ENCODE measurements around the gene PCDHGA10.

- TF ChIP-seq, protein P1, sequence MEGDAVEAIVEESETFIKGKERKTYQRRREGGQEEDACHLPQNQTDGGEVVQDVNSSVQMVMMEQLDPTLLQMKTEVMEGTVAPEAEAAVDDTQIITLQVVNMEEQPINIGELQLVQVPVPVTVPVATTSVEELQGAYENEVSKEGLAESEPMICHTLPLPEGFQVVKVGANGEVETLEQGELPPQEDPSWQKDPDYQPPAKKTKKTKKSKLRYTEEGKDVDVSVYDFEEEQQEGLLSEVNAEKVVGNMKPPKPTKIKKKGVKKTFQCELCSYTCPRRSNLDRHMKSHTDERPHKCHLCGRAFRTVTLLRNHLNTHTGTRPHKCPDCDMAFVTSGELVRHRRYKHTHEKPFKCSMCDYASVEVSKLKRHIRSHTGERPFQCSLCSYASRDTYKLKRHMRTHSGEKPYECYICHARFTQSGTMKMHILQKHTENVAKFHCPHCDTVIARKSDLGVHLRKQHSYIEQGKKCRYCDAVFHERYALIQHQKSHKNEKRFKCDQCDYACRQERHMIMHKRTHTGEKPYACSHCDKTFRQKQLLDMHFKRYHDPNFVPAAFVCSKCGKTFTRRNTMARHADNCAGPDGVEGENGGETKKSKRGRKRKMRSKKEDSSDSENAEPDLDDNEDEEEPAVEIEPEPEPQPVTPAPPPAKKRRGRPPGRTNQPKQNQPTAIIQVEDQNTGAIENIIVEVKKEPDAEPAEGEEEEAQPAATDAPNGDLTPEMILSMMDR (IDR thresholded peaks at IDR 0.05): no peak
- no peak for TF ChIP-seq ZFX (IDR thresholded peaks at IDR 0.05; ENCODE audit: borderline replicate concordance)
Measured at GRCh38 chr5:141403387-141403786, 9.4 kb upstream of the PCDHGA10 start.

Data from 22Rv1 (cell line).